ENCODE results near the gene NEMP1.
"Not testable (repeated sequence)": the region's sequence is repeated elsewhere in the genome, so short reads cannot be mapped to it uniquely, and the experiment has no call there.

The NEMP1 gene

GRCh38 chr12:57090924-57091637, 12.5 kb upstream of the NEMP1 start:
- no peak for DNase-seq

GRCh38 chr12:57090490-57090889, 11.9 kb upstream of the NEMP1 start:
- DNase-seq, result no peak

GRCh38 chr12:57089271-57090245, 11.0 kb upstream of the NEMP1 start:
- peak; percentile 32 for DNase-seq

GRCh38 chr12:57088354-57089270, 10.0 kb upstream of the NEMP1 start, which contains the start of gene NAB2:
NAB2 (plus strand) TSS chr12:57089114; CDS start chr12:57089272, 158 bp downstream.
- DNase-seq, result peak; percentile 93

- peak; percentile 57 for DNase-seq
Measured at GRCh38 chr12:57087691-57088353, 9.2 kb upstream of the NEMP1 start.

GRCh38 chr12:57087010-57087690, 8.6 kb upstream of the NEMP1 start:
- DNase-seq, result peak; percentile 85

GRCh38 chr12:57086493-57087009, 8.0 kb upstream of the NEMP1 start:
- no peak for DNase-seq

- DNase-seq, result no peak
Measured at GRCh38 chr12:57085999-57086492, 7.5 kb upstream of the NEMP1 start.

- no peak for DNase-seq
Measured at GRCh38 chr12:57080855-57081254, 2.3 kb upstream of the NEMP1 start.

GRCh38 chr12:57079821-57080220, 1.2 kb upstream of the NEMP1 start:
- DNase-seq, result no peak

- DNase-seq, result not testable (repeated sequence)
Measured at GRCh38 chr12:57073566-57074450, 4.8 kb downstream of the NEMP1 start.

GRCh38 chr12:57072661-57073060, 5.9 kb downstream of the NEMP1 start:
- no peak for DNase-seq

- no peak for DNase-seq
Measured at GRCh38 chr12:57069523-57069922, 9.1 kb downstream of the NEMP1 start.

GRCh38 chr12:57066245-57066644, 12.3 kb downstream of the NEMP1 start:
- DNase-seq, result no peak

- DNase-seq, result no peak
Measured at GRCh38 chr12:57063991-57064685, 14.5 kb downstream of the NEMP1 start.

GRCh38 chr12:57058454-57058853, 20.1 kb downstream of the NEMP1 start:
- no peak for DNase-seq

GRCh38 chr12:57057067-57057751, 21.4 kb downstream of the NEMP1 start:
- no peak for DNase-seq

GRCh38 chr12:57055824-57056223, 22.8 kb downstream of the NEMP1 start:
- DNase-seq, result no peak

GRCh38 chr12:57053901-57054300, 24.7 kb downstream of the NEMP1 start:
- not testable (repeated sequence) for DNase-seq

Measured in activated effector memory CD4-positive, alpha-beta T cell treated with Interleukin-2 at 50 U/mL for 16 hours (primary cell).